Neural cell (in vitro differentiated cells): ENCODE measurements around the gene TFIP11.

ENCODE experiments used
- CTCF ChIP-seq: fragments of 450-650 bp; IDR thresholded peaks from 2 replicates; pipeline ENCODE4 v1.5.1; 2014; ENCODE audit warnings: antibody characterized with exemption, mild to moderate bottlenecking, moderate library complexity; ENCODE audit not compliant: poor library complexity, severe bottlenecking
- EZH2 ChIP-seq: fragments of 200-600, 300-800 bp; shearing (Covaris generic), sonication (generic); IDR thresholded peaks from 2 replicates; pipeline ENCODE4 v1.6.1; 2014; ENCODE audit warnings: antibody characterized with exemption, low read length, borderline replicate concordance, mild to moderate bottlenecking; ENCODE audit not compliant: insufficient read depth, poor library complexity, severe bottlenecking
- MXI1 ChIP-seq: fragments of 450-650 bp; conservative IDR thresholded peaks from 2 replicates; pipeline ENCODE4 v1.6.1; 2014; ENCODE audit warnings: antibody characterized with exemption, mild to moderate bottlenecking; ENCODE audit not compliant: poor library complexity, severe bottlenecking
- POLR2AphosphoS5 ChIP-seq: IDR thresholded peaks from 2 replicates; pipeline ENCODE4 v1.6.1; 2012
- RAD21 ChIP-seq: fragments of 450-650 bp; conservative IDR thresholded peaks from 2 replicates; pipeline ENCODE4 v1.6.1; 2014; ENCODE audit warnings: antibody characterized with exemption, mild to moderate bottlenecking, moderate library complexity
- REST ChIP-seq: IDR thresholded peaks from 2 replicates; pipeline ENCODE4 v1.6.1; 2012; ENCODE audit warnings: borderline replicate concordance

GRCh38 chr22:26550498-26551033 is 38.3 kb upstream of the TFIP11 start:
- TF ChIP-seq CTCF: no peak
- TF ChIP-seq RAD21: no peak
- no peak for TF ChIP-seq EZH2
- TF ChIP-seq REST: no peak
- TF ChIP-seq MXI1: no peak
- TF ChIP-seq POLR2AphosphoS5: no peak
